Astrocyte of the cerebellum (primary cell): Measurements from ENCODE around the gene NMT2.

ENCODE experiments used
- DNase-seq: peaks from one replicate; pipeline ENCODE4 v3.0.0-alpha.2; 2011; ENCODE audit warnings: low read depth
- H3K4me3 ChIP-seq: 2 replicates; pipeline ENCODE4 v1.5.1; 2011; ENCODE audit warnings: mild to moderate bottlenecking, low read depth, low read length, moderate library complexity
- CTCF ChIP-seq: IDR thresholded peaks from 2 replicates; pipeline ENCODE4 v1.5.1; 2012; ENCODE audit warnings: low read length, low read depth, moderate library complexity, mild to moderate bottlenecking; ENCODE audit errors: missing control alignments
- in situ Hi-C: cut with HindIII; loops from 2 replicates; pipeline ENCODE4 v1.10.0; 2017; ENCODE audit warnings: low sequenced_read_pairs

Gene NMT2

GRCh38 chr10:15197911-15198310 lies 29.4 kb upstream of the NMT2 start:
- no peak for TF ChIP-seq CTCF
- DNase-seq, result no peak
- in situ Hi-C loops, result no loop called here
- no peak overlapping the region for H3K4me3 ChIP-seq

DNA sequence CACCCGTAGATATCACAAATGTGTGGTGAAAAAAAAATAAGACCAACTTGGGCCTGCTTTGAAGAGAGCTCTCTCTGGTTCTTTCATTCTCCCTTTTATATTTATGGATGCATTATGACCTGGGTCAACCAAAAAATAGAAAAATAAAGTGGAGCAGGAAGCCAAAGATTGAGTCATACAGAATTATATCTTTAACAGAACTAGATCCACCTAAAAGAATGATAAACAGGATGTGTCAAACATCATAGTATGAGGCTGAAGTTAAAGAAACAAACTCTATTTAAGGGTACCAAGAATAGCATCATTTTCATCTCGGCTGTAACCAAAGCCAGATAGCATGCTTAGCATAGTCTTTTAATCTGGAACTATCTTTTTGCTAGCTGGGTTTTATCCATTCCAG lies 28.8 kb upstream of the NMT2 start:
- TF ChIP-seq CTCF, result no peak
- in situ Hi-C loops, result no loop called here
- no peak for DNase-seq
- H3K4me3 ChIP-seq, result no peak overlapping the region

DNA sequence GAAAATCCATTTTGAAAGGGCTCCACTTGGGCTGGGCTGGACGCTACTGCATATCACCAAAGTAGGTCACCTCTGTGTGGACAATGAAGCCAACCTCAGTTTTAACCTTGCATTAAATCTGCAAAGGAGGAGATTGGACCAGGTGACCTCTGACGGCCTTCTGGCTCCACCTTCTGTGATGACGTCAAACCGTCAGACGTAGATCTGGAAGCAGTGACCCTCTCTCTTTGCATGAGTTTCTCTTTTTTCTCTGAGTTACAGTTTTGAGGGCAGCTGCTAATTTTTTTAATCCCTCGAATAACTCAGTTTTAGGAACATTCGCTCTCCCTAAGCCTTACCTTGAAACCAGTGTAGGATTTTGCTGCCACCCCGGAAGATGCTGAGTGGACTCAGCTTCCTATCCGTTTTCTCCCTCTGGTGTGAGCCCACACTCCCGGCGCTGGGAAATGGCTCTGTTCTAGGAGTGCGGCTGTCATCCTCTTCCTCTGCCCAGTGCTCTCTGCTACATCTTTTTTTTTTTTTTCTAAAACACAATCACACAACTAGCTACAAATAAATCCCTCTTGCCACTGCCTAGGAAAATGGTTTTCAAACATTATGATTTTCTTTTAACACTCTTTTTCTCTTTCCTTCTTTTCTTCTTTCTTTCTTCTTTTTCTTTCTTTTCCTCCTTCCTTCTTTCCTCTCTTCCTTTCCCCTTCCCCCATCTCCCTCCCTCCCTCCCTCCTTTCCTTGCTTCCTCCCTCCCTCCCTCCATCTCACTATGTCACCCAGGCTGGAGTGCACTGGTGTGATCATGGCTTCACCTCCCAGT lies 27.7 kb upstream of the NMT2 start:
- H3K4me3 ChIP-seq, result no peak overlapping the region
- in situ Hi-C loops, result no loop called here
- DNase-seq, result no peak
- no peak for TF ChIP-seq CTCF

GRCh38 chr10:15189133-15189885 lies 20.8 kb upstream of the NMT2 start:
- in situ Hi-C loops, result no loop called here
- TF ChIP-seq CTCF, result no peak
- H3K4me3 ChIP-seq, result no peak overlapping the region
- DNase-seq, result no peak

GRCh38 chr10:15188603-15189002 lies 20.1 kb upstream of the NMT2 start:
- DNase-seq, result no peak
- in situ Hi-C loops, result no loop called here
- no peak for TF ChIP-seq CTCF
- H3K4me3 ChIP-seq, result no peak overlapping the region

DNA sequence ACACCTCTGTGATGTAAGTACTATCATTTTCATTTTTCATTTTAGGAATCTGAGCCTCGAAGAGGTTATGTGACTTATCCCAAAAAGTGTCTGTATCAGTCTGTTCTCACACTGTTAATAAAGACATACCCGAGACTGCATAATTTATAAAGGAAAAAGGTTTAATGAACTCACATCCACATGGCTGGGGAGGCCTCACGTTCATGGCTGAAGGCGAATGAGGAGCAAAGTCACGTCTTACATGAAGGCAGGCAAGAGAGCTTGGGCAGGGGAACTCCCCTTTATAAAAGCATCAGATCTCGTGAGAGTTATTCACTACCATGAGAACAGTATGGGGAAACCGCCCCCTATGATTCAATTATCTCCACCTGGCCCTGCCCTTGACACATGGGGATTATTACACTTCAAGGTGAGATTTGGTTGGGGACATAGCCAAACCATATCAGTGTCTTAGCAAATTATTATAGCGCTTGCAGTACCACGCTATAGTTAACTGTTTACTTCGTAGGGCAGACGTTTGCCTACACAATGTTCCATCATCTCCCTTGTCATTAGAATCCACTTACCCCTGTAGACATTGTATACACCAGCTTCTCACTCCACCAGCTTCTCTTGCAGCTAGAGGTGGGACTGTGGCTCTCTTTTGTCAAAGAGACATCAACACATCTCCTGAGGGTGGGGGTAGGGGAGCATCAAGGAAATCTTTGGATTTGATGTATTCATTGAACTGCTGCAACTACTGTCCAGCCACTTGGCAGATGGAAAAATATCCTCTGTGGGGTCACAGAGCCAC lies 15.4 kb upstream of the NMT2 start:
- DNase-seq, result no peak
- TF ChIP-seq CTCF, result no peak
- in situ Hi-C loops, result no loop called here
- H3K4me3 ChIP-seq, result no peak overlapping the region
